Endothelial cell of umbilical vein (primary cell): ENCODE results near the gene CTBP2. TPM values are rescaled to one million over a fixed set of nuclear protein-coding genes. Genes with fewer than 3 reads are reported as not detected.

ENCODE experiments used
- BruUV-seq: library from RNA; stranded (reverse); fragments of 400-500 nt; replicated peaks from 2 replicates; lab custom pipeline; 2021; lab: Mats Ljungman, UMichigan
- CTCF ChIA-PET: fragments of 300-600, 350-600 bp; sonication (Branson Sonifier 250); formaldehyde crosslinking; loops from one replicate; lab custom pipeline; 2021; ENCODE audit warnings: antibody characterized with exemption, inconsistent platforms; lab: Charles Lee
- POLR2A ChIA-PET: fragments of 300-600, 350-600 bp; sonication (Branson Sonifier 250); formaldehyde crosslinking; loops from one replicate; lab custom pipeline; 2021; ENCODE audit warnings: antibody characterized with exemption, inconsistent platforms; lab: Charles Lee
- DNase-seq: peaks from one replicate; pipeline ENCODE4 v3.0.0-alpha.2; 2011; ENCODE audit warnings: low read depth, low spot score
- FAIRE-seq: peaks from 2 replicates; lab custom pipeline; 2011; peaks lifted over from hg19 to GRCh38; lab: Jason Lieb, UNC
- H2AFZ ChIP-seq: 2 replicates; pipeline ENCODE4 v1.6.0; 2012; ENCODE audit warnings: low read depth, low read length, control low read depth, inconsistent platforms
- H3K27ac ChIP-seq: 2 replicates; pipeline ENCODE4 v1.5.1; 2011; ENCODE audit warnings: low read depth, mild to moderate bottlenecking, control low read depth, low read length, moderate library complexity; ENCODE audit not compliant: insufficient read depth
- H3K27me3 ChIP-seq, 2 experiments: 2 replicates each; pipeline versions ENCODE4 v1.6.0 to v1.6.1; 2011; ENCODE audit warnings: low read length in 2 of 2, mixed read lengths in 1 of 2; ENCODE audit not compliant: control insufficient read depth in 2 of 2, insufficient read depth in 2 of 2
- H3K36me3 ChIP-seq, 2 experiments: 2 replicates in 1 of 2; 3 replicates in 1 of 2; pipeline ENCODE4 v1.5.1; 2011; ENCODE audit warnings: low read length in 2 of 2, mild to moderate bottlenecking in 1 of 2, moderate library complexity in 1 of 2; ENCODE audit not compliant: control insufficient read depth in 2 of 2, insufficient read depth in 2 of 2; ENCODE audit errors: extremely low read depth in 1 of 2
- H3K4me1 ChIP-seq: 3 replicates; pipeline ENCODE4 v1.5.1; 2011; ENCODE audit warnings: mild to moderate bottlenecking, low read length; ENCODE audit not compliant: control insufficient read depth, insufficient read depth; ENCODE audit errors: extremely low read depth
- H3K4me2 ChIP-seq: 2 replicates; pipeline ENCODE4 v1.6.1; 2011; ENCODE audit warnings: low read length, control low read depth, mixed read lengths; ENCODE audit not compliant: insufficient read depth
- H3K4me3 ChIP-seq, 3 experiments: fragments of 200-600 bp in 1 of 3; sonication (generic), shearing (Covaris generic) in 1 of 3; replicated peaks in 1 of 3; 2 replicates each; pipeline ENCODE4 v1.5.1; 2011 to 2016; ENCODE audit warnings: control low read depth in 3 of 3, low read length in 3 of 3, mild to moderate bottlenecking in 2 of 3, inconsistent platforms in 1 of 3, low read depth in 1 of 3, moderate library complexity in 1 of 3; ENCODE audit not compliant: insufficient read depth in 1 of 3
- H3K79me2 ChIP-seq: 2 replicates; pipeline ENCODE4 v1.6.0; 2012; ENCODE audit warnings: low read length, inconsistent platforms; ENCODE audit not compliant: control insufficient read depth, insufficient read depth
- H3K9ac ChIP-seq: replicated peaks from 2 replicates; pipeline ENCODE3; 2011; ENCODE audit warnings: low read length, control low read depth; ENCODE audit not compliant: insufficient read depth; ENCODE audit errors: extremely low read depth
- H3K9me1 ChIP-seq: replicated peaks from 3 replicates; pipeline ENCODE4 v1.6.0; 2011; ENCODE audit warnings: mild to moderate bottlenecking, low read length; ENCODE audit not compliant: control insufficient read depth, insufficient read depth; ENCODE audit errors: extremely low read depth
- H3K9me3 ChIP-seq: replicated peaks from 2 replicates; pipeline ENCODE4 v1.5.1; 2012; ENCODE audit warnings: low read length, inconsistent platforms; ENCODE audit not compliant: control insufficient read depth, insufficient read depth
- H4K20me1 ChIP-seq: replicated peaks from 2 replicates; pipeline ENCODE3; 2011; ENCODE audit warnings: mild to moderate bottlenecking, low read length; ENCODE audit not compliant: control insufficient read depth, insufficient read depth; ENCODE audit errors: extremely low read depth
- CTCF ChIP-seq, 2 donors: IDR thresholded peaks; 1 replicate in 1 of 2; 2 replicates in 1 of 2; pipeline ENCODE4 v1.5.1; 2011; ENCODE audit warnings: low read length in 2 of 2, mild to moderate bottlenecking in 2 of 2, moderate library complexity in 2 of 2, control low read depth in 1 of 2, inconsistent platforms in 1 of 2, low read depth in 1 of 2; ENCODE audit not compliant: insufficient read depth in 1 of 2; ENCODE audit errors: extremely low read depth in 1 of 2
- EZH2 ChIP-seq: IDR thresholded peaks from 2 replicates; pipeline ENCODE4 v1.6.1; 2012; ENCODE audit warnings: borderline replicate concordance, low read depth, mild to moderate bottlenecking, moderate library complexity, low read length, inconsistent platforms; ENCODE audit not compliant: severe bottlenecking
- FOS ChIP-seq: IDR thresholded peaks from 2 replicates; pipeline ENCODE4 v1.6.1; 2011; ENCODE audit warnings: mild to moderate bottlenecking, low read length, moderate library complexity, borderline replicate concordance; ENCODE audit not compliant: insufficient read depth
- GATA2 ChIP-seq: IDR thresholded peaks from 2 replicates; pipeline ENCODE4 v1.7.0; 2011; ENCODE audit warnings: low read depth, mild to moderate bottlenecking, moderate library complexity, mixed read lengths, low read length; ENCODE audit not compliant: insufficient read length, insufficient read depth
- JUN ChIP-seq: IDR thresholded peaks from 2 replicates; pipeline ENCODE4 v1.6.1; 2011; ENCODE audit warnings: borderline replicate concordance, low read depth; ENCODE audit not compliant: insufficient read length, insufficient read depth
- MAX ChIP-seq: IDR thresholded peaks from 2 replicates; pipeline ENCODE4 v1.6.1; 2011; ENCODE audit not compliant: insufficient read depth, insufficient read length
- POLR2A ChIP-seq: IDR thresholded peaks from 2 replicates; pipeline ENCODE4 v1.6.1; 2012; ENCODE audit warnings: low read depth, mild to moderate bottlenecking, control low read depth, low read length
- POLR2AphosphoS5 ChIP-seq: IDR thresholded peaks from 2 replicates; pipeline ENCODE4 v1.6.1; 2012; ENCODE audit warnings: low read depth, mild to moderate bottlenecking, control low read depth, low read length, moderate library complexity; ENCODE audit not compliant: insufficient read depth
- dilution Hi-C: fragments of 300-500 bp; cut with MboI; formaldehyde crosslinking; loops from one replicate; pipeline ENCODE4 v1.15.0; 2019; ENCODE audit warnings: low sequenced_read_pairs; ENCODE audit not compliant: extremely low pct_ligation_motif_present
- intact Hi-C: fragments of 100-400 bp; cut with micrococcal nuclease; formaldehyde crosslinking; loops from one replicate; pipeline ENCODE4 v1.10.0; 2022
- polyA plus RNA-seq, 4 experiments: library from polyadenylated mRNA; depleted of rRNA in 3 of 4; stranded (reverse) in 3 of 4; unstranded in 1 of 4; fragments of >200 nt; gene quantifications; 2 replicates each; pipeline versions ENCODE4 v1.2.1 to v1.2.3, GENCODE V29; 2011 to 2012; ENCODE audit warnings: missing spikeins in 1 of 4
- total RNA-seq: library from RNA; stranded (reverse); gene quantifications from 2 replicates; pipeline ENCODE4 v1.2.3, GENCODE V29; 2021

CTBP2 gene
- total and polyA plus RNA-seq, 2 donors (not counting 3 experiments of a cell fraction or from before 2014, with no cell fraction given): 118 to 128 TPM

GRCh38 chr10:124996854-124997215 lies 163.5 kb downstream of the CTBP2 start:
- H3K4me2 ChIP-seq: no peak overlapping the region
- H3K27ac ChIP-seq: no peak overlapping the region
- TF ChIP-seq FOS (no peak), CTCF (IDR thresholded peaks at IDR 0.05; ENCODE audit: extremely low read depth in 1 of 2, insufficient read depth in 1 of 2, low read depth in 1 of 2, low read length in 2 of 2) (no peak), MAX (no peak), GATA2 (no peak), EZH2 (no peak), POLR2A (no peak), POLR2AphosphoS5 (no peak), JUN (no peak)
- H3K9me3 ChIP-seq: no peaks in the 10 kb centered on the region
- H4K20me1 ChIP-seq: no peaks in the 10 kb centered on the region
- intact Hi-C loops (no loop called here), dilution Hi-C loops (no loop called here)
- H3K79me2 ChIP-seq: peaks cover 3% of the 10 kb centered on the region
- no peaks in the 10 kb centered on the region for H3K4me1 ChIP-seq
- H2AFZ ChIP-seq: no peak overlapping the region
- ChIA-PET POLR2A (no interaction called here), CTCF (no interaction called here)
- FAIRE-seq (no peak), DNase-seq (no peak)
- H3K9ac ChIP-seq: no peak overlapping the region
- no peaks in the 10 kb centered on the region for H3K9me1 ChIP-seq
- H3K36me3 ChIP-seq: peaks cover 28 to 74% of the 10 kb centered on the region in 2 experiments
- no TSS peak for BruUV-seq
- no peak overlapping the region for H3K4me3 ChIP-seq
- H3K27me3 ChIP-seq: no peaks in the 10 kb centered on the region
